ENCODE data around the gene TCEA3. TPM values are rescaled to one million over a fixed set of nuclear protein-coding genes. Genes with fewer than 3 reads are reported as not detected.

TCEA3 gene
- total RNA-seq, 2 donors from 2014 or later: 65.2 to 115 TPM

- intact Hi-C loops (cut with DNase I): no loop called here
- DNase-seq (ENCODE audit: low spot score): no peak
- no peak for TF ChIP-seq CTCF (IDR thresholded peaks at IDR 0.05)
- TF ChIP-seq POLR2A (IDR thresholded peaks at IDR 0.05): no peak
- no peak for TF ChIP-seq POLR2AphosphoS5 (IDR thresholded peaks at IDR 0.05)
- Histone ChIP-seq H3K36me3 (no peaks in the 10 kb centered on the region), H3K27me3 (replicated peaks; ENCODE audit: insufficient read depth) (no peaks in the 10 kb centered on the region), H3K4me1 (replicated peaks) (peaks cover 3% of the 10 kb centered on the region), H3K27ac (peak overlapping the region; percentile 41 to 66), H3K4me3 (no peak overlapping the region), H3K9me3 (no peaks in the 10 kb centered on the region)
- 26% methylated on average over 7 of the region's 7 CpGs for WGBS
Measured at GRCh38 chr1:23394684-23395083, 29.9 kb downstream of the TCEA3 start.

GRCh38 chr1:23394181-23394580 is 30.4 kb downstream of the TCEA3 start:
- no peak for TF ChIP-seq POLR2A (IDR thresholded peaks at IDR 0.05)
- H3K9me3 ChIP-seq: no peaks in the 10 kb centered on the region
- WGBS: 53% methylated on average over 4 of the region's 4 CpGs
- H3K4me3 ChIP-seq: no peak overlapping the region
- no peak for DNase-seq (ENCODE audit: low spot score)
- intact Hi-C loops (cut with DNase I): no loop called here
- H3K27me3 ChIP-seq (replicated peaks; ENCODE audit: insufficient read depth): no peaks in the 10 kb centered on the region
- H3K36me3 ChIP-seq: no peaks in the 10 kb centered on the region
- peak overlapping the region in 1 of 2 donors; percentile 66 for H3K27ac ChIP-seq
- H3K4me1 ChIP-seq (replicated peaks): peaks cover 3% of the 10 kb centered on the region

- DNase-seq (ENCODE audit: low spot score): no peak
- no peaks in the 10 kb centered on the region for H3K36me3 ChIP-seq
- TF ChIP-seq POLR2AphosphoS5 (IDR thresholded peaks at IDR 0.05) (no peak), CTCF (IDR thresholded peaks at IDR 0.05) (no peak), POLR2A (IDR thresholded peaks at IDR 0.05) (no peak)
Measured at GRCh38 chr1:23393706-23394105, 30.8 kb downstream of the TCEA3 start.

DNA sequence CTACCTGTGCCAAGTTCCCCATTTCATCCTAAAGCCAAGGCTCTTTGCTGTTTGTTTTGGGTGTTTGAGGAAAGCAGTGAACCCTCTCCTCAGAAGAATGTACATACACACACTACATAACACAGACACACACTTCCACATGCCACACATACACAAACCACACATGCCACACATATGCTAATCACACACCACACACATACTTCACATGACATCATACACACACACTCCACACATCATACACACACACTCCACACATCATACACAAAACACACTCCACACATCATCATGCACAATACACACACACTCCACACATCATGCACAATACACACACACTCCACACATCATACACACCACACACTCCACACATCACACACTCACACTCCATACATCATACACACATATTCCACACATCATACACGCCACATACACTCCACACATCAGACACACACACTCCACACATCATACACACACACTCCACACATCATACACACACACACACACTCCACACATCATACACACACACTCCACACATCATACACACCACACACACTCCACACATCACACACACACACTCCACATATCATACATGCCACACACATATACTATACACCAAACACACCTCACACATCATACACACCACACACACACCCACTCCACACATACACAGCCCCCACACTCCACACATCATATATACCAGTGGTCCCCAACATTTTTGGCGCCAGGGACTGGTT is 32.3 kb downstream of the TCEA3 start:
- Histone ChIP-seq H3K36me3 (no peaks in the 10 kb centered on the region), H3K4me3 (no peak overlapping the region), H3K4me1 (replicated peaks) (peaks cover 3% of the 10 kb centered on the region), H3K27me3 (replicated peaks; ENCODE audit: insufficient read depth) (no peaks in the 10 kb centered on the region), H3K9me3 (no peaks in the 10 kb centered on the region), H3K27ac (no peak overlapping the region)
- intact Hi-C loops (cut with DNase I): no loop called here
- DNase-seq (ENCODE audit: low spot score): no peak
- 79% methylated on average over 2 of the region's 2 CpGs for WGBS
- no peak for TF ChIP-seq CTCF (IDR thresholded peaks at IDR 0.05)
- no peak for TF ChIP-seq POLR2A (IDR thresholded peaks at IDR 0.05)
- no peak for TF ChIP-seq POLR2AphosphoS5 (IDR thresholded peaks at IDR 0.05)

More at GRCh38 chr1:23393706-23394105, 30.8 kb downstream of the TCEA3 start:
- Histone ChIP-seq H3K27ac (peak overlapping the region in 1 of 2 donors; percentile 66), H3K4me1 (replicated peaks) (peaks cover 3% of the 10 kb centered on the region), H3K4me3 (no peak overlapping the region), H3K9me3 (no peaks in the 10 kb centered on the region), H3K27me3 (replicated peaks; ENCODE audit: insufficient read depth) (no peaks in the 10 kb centered on the region)
- intact Hi-C loops (cut with DNase I): no loop called here
- 96% methylated on average over 15 of the region's 15 CpGs for WGBS

DNA sequence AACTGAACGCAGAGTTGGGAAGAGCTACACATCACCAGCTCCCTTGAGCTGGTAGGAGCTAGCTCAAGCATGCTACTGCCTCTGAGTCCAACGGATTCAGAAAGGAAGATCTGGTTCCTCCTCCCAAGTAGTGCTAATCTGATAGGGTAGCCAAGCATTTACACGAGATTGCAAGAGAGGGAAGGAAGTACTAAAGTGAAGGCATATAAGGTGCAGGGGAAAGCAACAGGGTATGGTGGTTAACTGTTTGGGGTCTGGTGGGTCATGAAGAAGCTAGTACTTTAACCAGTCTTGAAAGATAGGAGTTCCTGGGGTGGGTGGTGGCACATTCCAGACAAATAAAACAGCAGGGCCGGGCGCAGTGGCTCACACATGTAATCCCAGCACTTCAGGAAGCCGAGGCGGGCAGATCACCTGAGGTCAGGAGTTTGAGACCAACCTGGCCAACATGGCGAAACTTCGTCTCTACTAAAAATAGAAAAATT is 34.7 kb downstream of the TCEA3 start:
- H3K27ac ChIP-seq: no peak overlapping the region
- H3K36me3 ChIP-seq: no peaks in the 10 kb centered on the region
- no peaks in the 10 kb centered on the region for H3K9me3 ChIP-seq
- intact Hi-C loops (cut with DNase I): no loop called here
- no peaks in the 10 kb centered on the region for H3K27me3 ChIP-seq (replicated peaks; ENCODE audit: insufficient read depth)
- H3K4me1 ChIP-seq (replicated peaks): no peaks in the 10 kb centered on the region
- TF ChIP-seq POLR2A (IDR thresholded peaks at IDR 0.05): no peak
- no peak for TF ChIP-seq CTCF (IDR thresholded peaks at IDR 0.05)
- H3K4me3 ChIP-seq: no peak overlapping the region
- 81% methylated on average over 9 of the region's 9 CpGs for WGBS
- DNase-seq (ENCODE audit: low spot score): no peak

Measured in prostate gland (tissue), 2 donors.